Head of caudate nucleus (tissue), 42 donors: ENCODE results near the gene HOXB9.

Experiments
- DNase-seq, 42 donors: peaks; one replicate each; pipeline versions ENCODE4 v3.0.0 to v3.0.0-alpha.2; 2020 to 2021; ENCODE audit warnings: mixed read lengths in 7 of 42
- intact Hi-C: fragments of 100-400 bp; cut with DNase I; formaldehyde crosslinking; loops from one replicate; pipeline ENCODE4 v1.15.0; 2022

HOXB9 gene

GRCh38 chr17:48603959-48604769, 22.0 kb downstream of the HOXB9 start:
- no peak for DNase-seq

GRCh38 chr17:48601539-48602425, 24.4 kb downstream of the HOXB9 start:
- intact Hi-C loops, result no loop called here
- no peak for DNase-seq

More at GRCh38 chr17:48603959-48604769, 22.0 kb downstream of the HOXB9 start:
- intact Hi-C loops, result no loop called here

GRCh38 chr17:48601207-48601538, 25.0 kb downstream of the HOXB9 start:
- intact Hi-C loops, result no loop called here
- DNase-seq, result no peak

GRCh38 chr17:48600244-48601098, 25.7 kb downstream of the HOXB9 start:
- no peak for DNase-seq
- intact Hi-C loops, result no loop called here

GRCh38 chr17:48599354-48599753, 26.8 kb downstream of the HOXB9 start:
- DNase-seq, result no peak
- intact Hi-C loops, result no loop called here

GRCh38 chr17:48598736-48599135, 27.4 kb downstream of the HOXB9 start:
- no peak for DNase-seq
- intact Hi-C loops, result no loop called here

- intact Hi-C loops, result no loop called here
- no peak for DNase-seq
These were observed 28.2 kb downstream of the HOXB9 start for GRCh38 chr17:48597778-48598631.

GRCh38 chr17:48597528-48597777, 28.7 kb downstream of the HOXB9 start:
- intact Hi-C loops, result no loop called here

GRCh38 chr17:48596735-48597527, 29.2 kb downstream of the HOXB9 start:
- intact Hi-C loops, result no loop called here
- no peak for DNase-seq

More at GRCh38 chr17:48597528-48597777, 28.7 kb downstream of the HOXB9 start:
- DNase-seq, result no peak

- intact Hi-C loops, result no loop called here
- no peak for DNase-seq
These were observed 30.0 kb downstream of the HOXB9 start for GRCh38 chr17:48596000-48596734.

GRCh38 chr17:48595278-48595999, 30.7 kb downstream of the HOXB9 start:
- no peak for DNase-seq
- intact Hi-C loops, result no loop called here

GRCh38 chr17:48594538-48595277, 31.4 kb downstream of the HOXB9 start:
- no peak for DNase-seq
- intact Hi-C loops, result no loop called here

GRCh38 chr17:48593840-48594537, 32.2 kb downstream of the HOXB9 start:
- intact Hi-C loops, result no loop called here
- DNase-seq, result peak in 15 of 42 donors; percentile 8 to 62 (median 33)

GRCh38 chr17:48593126-48593829, 32.9 kb downstream of the HOXB9 start, which contains the start of gene HOXB5:
TSS of gene HOXB5 (minus strand) at chr17:48593779. CDS start at chr17:48593682, 97 bp downstream.
- no peak for DNase-seq
- intact Hi-C loops, result no loop called here

- no peak for DNase-seq
- intact Hi-C loops, result no loop called here
These were observed 33.6 kb downstream of the HOXB9 start for GRCh38 chr17:48592577-48592976.
